WERI-Rb-1 (cell line): ENCODE results near the gene TNS1.

ENCODE experiments used
- DNase-seq: peaks from one replicate; pipeline ENCODE4 v3.0.0-alpha.2; 2020
- H3K27ac ChIP-seq: fragments of 250-450 bp; sonication (Bioruptor Pico); 2 replicates; pipeline ENCODE4 v1.5.1; 2020; ENCODE audit warnings: mild to moderate bottlenecking, moderate library complexity
- H3K27me3 ChIP-seq: fragments of 250-450 bp; sonication (Bioruptor Pico); 2 replicates; pipeline ENCODE4 v1.5.1; 2021; ENCODE audit warnings: mild to moderate bottlenecking, low read depth, moderate library complexity; ENCODE audit not compliant: insufficient read depth, severe bottlenecking
- H3K36me3 ChIP-seq: fragments of 250-450 bp; sonication (Bioruptor Pico); 2 replicates; pipeline ENCODE4 v1.5.1; 2020; ENCODE audit warnings: mild to moderate bottlenecking, moderate library complexity
- H3K4me3 ChIP-seq: 2 replicates; pipeline ENCODE4 v1.5.1; 2011; ENCODE audit warnings: low read depth, mild to moderate bottlenecking, control low read depth, low read length
- H3K9me3 ChIP-seq: fragments of 250-450 bp; sonication (Bioruptor Pico); 2 replicates; pipeline ENCODE4 v1.5.1; 2021; ENCODE audit warnings: mild to moderate bottlenecking, moderate library complexity; ENCODE audit not compliant: severe bottlenecking
- TF ChIP-seq, protein P1 (sequence below): IDR thresholded peaks from 2 replicates; pipeline ENCODE4 v1.5.1; 2011; ENCODE audit warnings: low read depth, mild to moderate bottlenecking, control low read depth, inconsistent platforms, low read length

TNS1 gene

DNA sequence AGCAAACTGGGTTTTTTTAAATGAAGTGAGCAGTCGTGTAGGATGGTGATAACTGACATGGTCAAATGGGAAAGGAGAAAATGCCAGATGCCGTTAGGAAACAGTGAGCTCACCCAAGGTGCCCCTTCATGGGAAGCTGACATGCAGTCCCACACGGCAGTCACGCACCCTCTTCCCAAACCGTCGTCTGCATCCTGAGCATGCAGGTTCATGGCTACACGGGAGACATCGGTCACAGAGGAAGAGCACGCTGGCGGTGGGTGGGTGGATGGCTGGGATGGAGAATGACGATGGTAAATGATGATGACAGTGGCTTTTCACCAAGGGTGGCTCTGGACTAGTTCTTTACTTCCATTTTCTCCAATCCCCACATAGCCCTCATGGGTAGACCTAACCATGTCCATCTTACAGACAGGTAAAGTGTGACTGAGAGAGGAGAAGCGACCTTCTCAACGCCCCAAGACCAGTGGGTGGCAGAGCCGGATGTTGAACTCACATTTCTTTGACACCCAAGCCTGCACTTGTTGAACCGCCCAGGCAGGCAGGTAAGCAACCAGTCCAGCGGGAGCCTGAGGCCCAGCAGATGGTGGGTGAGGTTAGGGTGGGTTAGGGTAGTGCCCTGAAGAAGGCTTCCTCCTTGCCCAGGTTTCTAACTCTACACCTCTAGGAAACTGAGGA is 44.5 kb downstream of the TNS1 start:
- TF ChIP-seq, protein P1, sequence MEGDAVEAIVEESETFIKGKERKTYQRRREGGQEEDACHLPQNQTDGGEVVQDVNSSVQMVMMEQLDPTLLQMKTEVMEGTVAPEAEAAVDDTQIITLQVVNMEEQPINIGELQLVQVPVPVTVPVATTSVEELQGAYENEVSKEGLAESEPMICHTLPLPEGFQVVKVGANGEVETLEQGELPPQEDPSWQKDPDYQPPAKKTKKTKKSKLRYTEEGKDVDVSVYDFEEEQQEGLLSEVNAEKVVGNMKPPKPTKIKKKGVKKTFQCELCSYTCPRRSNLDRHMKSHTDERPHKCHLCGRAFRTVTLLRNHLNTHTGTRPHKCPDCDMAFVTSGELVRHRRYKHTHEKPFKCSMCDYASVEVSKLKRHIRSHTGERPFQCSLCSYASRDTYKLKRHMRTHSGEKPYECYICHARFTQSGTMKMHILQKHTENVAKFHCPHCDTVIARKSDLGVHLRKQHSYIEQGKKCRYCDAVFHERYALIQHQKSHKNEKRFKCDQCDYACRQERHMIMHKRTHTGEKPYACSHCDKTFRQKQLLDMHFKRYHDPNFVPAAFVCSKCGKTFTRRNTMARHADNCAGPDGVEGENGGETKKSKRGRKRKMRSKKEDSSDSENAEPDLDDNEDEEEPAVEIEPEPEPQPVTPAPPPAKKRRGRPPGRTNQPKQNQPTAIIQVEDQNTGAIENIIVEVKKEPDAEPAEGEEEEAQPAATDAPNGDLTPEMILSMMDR = no peak
- no peaks in the 10 kb centered on the region for H3K27me3 ChIP-seq

DNA sequence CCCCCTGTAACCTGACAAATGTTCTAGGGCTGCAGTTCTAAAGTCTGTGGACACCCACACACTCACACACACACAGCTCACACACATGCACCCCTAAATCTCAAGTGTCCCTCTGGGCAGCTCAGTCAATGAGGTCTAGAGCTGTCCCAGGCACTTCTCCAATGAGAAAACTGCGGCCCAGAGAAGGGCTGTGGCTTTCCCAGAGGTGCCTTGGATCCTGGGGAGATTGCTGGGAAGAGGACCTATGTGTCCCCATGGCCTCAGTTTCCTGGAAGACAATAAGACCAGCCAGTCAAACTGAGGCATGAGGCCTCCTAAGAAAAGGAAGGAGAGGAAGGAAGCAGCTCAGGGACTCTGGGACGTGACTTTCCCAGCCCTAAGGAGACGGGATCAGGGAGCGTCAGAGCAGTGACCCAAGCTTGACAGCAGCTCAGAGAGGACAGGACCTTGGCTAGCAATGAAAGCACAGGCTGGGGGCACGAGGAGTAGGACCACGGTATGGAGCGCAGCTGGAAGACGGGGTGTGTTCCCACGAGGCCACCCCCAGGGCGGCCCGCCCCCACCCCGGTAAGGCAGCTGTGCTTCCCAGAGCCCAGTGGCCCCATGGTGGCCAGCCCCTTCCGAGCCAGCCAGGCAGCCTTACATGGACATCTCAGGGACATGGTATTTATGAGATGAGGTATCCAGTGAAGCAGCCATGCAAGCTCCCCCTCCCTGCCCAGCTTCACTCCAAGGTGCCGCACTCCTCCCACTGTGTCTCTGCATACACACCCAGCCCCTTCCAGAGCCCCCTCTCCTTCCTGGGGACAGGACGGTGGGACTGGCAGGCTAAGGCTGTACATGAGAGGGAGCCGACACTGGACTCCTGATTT is 46.0 kb downstream of the TNS1 start:
- Histone ChIP-seq H3K4me3 (no peak overlapping the region), H3K27me3 (no peaks in the 10 kb centered on the region), H3K36me3 (no peaks in the 10 kb centered on the region), H3K9me3 (no peaks in the 10 kb centered on the region), H3K27ac (no peak overlapping the region)
- TF ChIP-seq, protein P1 = no peak
- no peak for DNase-seq

More for the DNA sequence above, 44.5 kb downstream of the TNS1 start:
- Histone ChIP-seq H3K27ac (no peak overlapping the region), H3K9me3 (no peaks in the 10 kb centered on the region), H3K36me3 (no peaks in the 10 kb centered on the region), H3K4me3 (no peak overlapping the region)
- DNase-seq = no peak

DNA sequence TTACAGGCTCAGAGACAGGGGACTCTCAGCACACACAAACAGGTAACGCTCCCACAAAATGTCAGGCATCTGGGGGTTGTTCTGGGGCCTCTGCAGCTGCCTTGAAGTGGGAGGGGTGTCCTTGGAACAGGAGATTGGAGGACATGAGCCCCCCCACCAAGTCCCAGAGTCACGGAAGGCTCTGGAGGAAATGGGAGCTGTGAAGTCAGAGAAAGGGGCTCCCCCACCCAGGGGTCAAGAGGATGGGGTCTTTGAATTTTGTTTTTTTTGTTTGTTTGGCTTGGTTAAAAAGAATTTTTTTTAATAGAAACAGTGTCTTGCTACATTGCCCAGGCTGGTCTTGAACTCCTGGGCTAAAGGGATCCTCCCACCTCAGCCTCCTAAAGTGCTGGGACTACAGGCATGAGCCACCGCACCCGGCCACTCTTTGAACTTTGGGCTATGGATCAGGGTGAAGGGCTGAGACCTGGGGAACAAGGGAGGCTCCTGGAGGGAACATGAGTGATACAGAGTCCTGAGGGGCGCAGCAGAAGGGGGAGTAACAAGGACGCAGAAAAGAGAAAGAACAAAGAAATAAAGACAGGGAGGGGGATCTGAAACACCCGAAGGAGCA is 46.8 kb downstream of the TNS1 start:
- Histone ChIP-seq H3K9me3 (no peaks in the 10 kb centered on the region), H3K27me3 (no peaks in the 10 kb centered on the region), H3K4me3 (no peak overlapping the region), H3K27ac (no peak overlapping the region), H3K36me3 (no peaks in the 10 kb centered on the region)
- TF ChIP-seq, protein P1 = no peak
- DNase-seq = no peak

DNA sequence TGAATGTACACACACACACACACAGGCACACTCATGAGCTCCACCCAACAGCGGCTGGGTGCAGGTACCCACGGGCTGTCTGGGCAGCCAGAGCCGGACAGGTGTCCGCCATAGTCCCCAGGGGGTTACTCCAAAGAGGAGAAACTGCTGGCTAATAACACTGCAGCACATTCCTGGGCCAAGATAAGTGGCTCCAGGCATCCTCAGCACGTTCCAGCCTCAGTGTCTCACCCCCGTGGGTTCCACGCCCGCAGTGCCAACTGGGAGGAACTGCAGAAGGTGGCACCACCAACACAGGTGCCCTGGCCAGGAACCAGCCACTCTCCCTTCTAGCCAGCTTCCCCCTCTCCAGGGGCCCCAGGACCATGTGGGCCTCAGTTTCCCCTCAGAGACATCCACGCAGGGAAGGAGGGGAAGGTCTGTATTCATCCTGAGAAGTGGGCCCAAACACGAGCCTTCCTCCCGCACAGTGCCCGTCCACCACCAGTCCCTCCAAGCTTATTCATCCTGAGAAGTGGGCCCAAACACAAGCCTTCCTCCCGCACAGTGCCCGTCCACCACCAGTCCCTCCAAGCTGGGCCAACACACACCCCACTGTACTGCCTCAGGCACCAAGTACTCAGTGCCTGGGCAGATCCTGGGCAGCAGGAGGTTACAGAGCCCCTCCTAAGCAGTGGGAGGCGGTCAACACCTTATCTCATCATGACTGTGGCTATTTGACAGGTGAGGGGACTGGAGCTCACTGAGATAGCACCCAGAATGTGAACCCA is 47.6 kb downstream of the TNS1 start:
- H3K27ac ChIP-seq = no peak overlapping the region
- TF ChIP-seq, protein P1 = no peak
- DNase-seq = no peak
- H3K4me3 ChIP-seq = no peak overlapping the region
- no peaks in the 10 kb centered on the region for H3K27me3 ChIP-seq
- H3K36me3 ChIP-seq = no peaks in the 10 kb centered on the region
- H3K9me3 ChIP-seq = no peaks in the 10 kb centered on the region

DNA sequence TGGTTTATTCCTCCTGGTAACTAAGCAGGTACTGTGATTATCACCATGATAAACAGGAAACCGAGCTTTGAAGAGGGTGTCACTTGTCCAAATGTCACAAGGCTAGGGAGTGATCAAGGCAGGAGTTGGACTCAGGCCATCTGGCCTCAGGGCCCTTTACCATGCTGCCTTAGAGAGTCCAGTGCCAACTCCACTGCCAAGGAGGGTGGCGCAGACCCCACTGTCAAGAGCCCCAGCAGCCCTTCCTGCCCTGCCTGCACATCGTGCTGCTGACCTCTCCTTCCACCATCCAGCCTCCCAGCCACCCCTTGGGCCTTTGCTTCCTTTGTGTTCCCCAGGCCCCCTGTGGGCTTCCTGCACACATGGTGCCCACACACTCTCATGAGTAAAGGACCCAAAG is 48.3 kb downstream of the TNS1 start:
- DNase-seq = no peak
- Histone ChIP-seq H3K27ac (no peak overlapping the region; the same call in 1 of the 2 replicates), H3K9me3 (no peaks in the 10 kb centered on the region), H3K36me3 (no peaks in the 10 kb centered on the region), H3K4me3 (no peak overlapping the region), H3K27me3 (no peaks in the 10 kb centered on the region)
- TF ChIP-seq, protein P1 = no peak
